Loucy (cell line): ENCODE results near the gene GID8.

Source experiments
- H2AFZ ChIP-seq: fragments of 200-600 bp; sonication (generic); 2 replicates; pipeline ENCODE4 v1.6.0; 2016; ENCODE audit warnings: antibody characterized with exemption, mild to moderate bottlenecking, low read length, moderate library complexity
- H3F3A ChIP-seq: fragments of 200-600 bp; 2 replicates; pipeline ENCODE4 v1.6.0; 2016; ENCODE audit warnings: antibody characterized with exemption, low read depth, mild to moderate bottlenecking
- H3K27me3 ChIP-seq: fragments of 200-600 bp; sonication (generic); 2 replicates; pipeline ENCODE4 v1.6.1; 2014; ENCODE audit warnings: low read length, mild to moderate bottlenecking; ENCODE audit not compliant: insufficient read depth, poor library complexity, severe bottlenecking
- H3K36me3 ChIP-seq: fragments of 200-600 bp; sonication (generic); 2 replicates; pipeline ENCODE4 v1.6.1; 2016; ENCODE audit warnings: low read length; ENCODE audit not compliant: insufficient read depth
- H3K4me1 ChIP-seq: fragments of 200-600 bp; sonication (generic); 2 replicates; pipeline ENCODE4 v1.5.1; 2014; ENCODE audit warnings: low read length, mild to moderate bottlenecking; ENCODE audit not compliant: insufficient read depth, poor library complexity, severe bottlenecking
- H3K4me2 ChIP-seq: fragments of 200-600 bp; sonication (generic); 2 replicates; pipeline ENCODE4 v1.6.0; 2014; ENCODE audit warnings: antibody characterized with exemption, low read length, low read depth, mild to moderate bottlenecking; ENCODE audit not compliant: poor library complexity, severe bottlenecking
- H3K4me3 ChIP-seq: fragments of 200-600 bp; sonication (generic); 2 replicates; pipeline ENCODE4 v1.5.1; 2014; ENCODE audit warnings: low read length, mild to moderate bottlenecking, mixed read lengths; ENCODE audit not compliant: poor library complexity, severe bottlenecking
- H3K79me2 ChIP-seq: fragments of 200-600 bp; sonication (generic); 2 replicates; pipeline ENCODE4 v1.6.1; 2014; ENCODE audit warnings: low read length; ENCODE audit not compliant: insufficient read depth
- H3K9ac ChIP-seq: fragments of 200-600 bp; sonication (generic); 2 replicates; pipeline ENCODE4 v1.6.0; 2014; ENCODE audit warnings: mild to moderate bottlenecking, low read depth, low read length, moderate library complexity; ENCODE audit not compliant: poor library complexity, severe bottlenecking
- H3K9me2 ChIP-seq: fragments of 200-600 bp; sonication (generic); replicated peaks from 2 replicates; pipeline ENCODE4 v1.6.1; 2016; ENCODE audit warnings: low read depth, low read length, mixed read lengths
- H3K9me3 ChIP-seq: fragments of 200-600 bp; sonication (generic); 2 replicates; pipeline ENCODE4 v1.6.1; 2014; ENCODE audit warnings: mild to moderate bottlenecking, antibody characterized with exemption, low read length, low read depth; ENCODE audit not compliant: insufficient read depth
- H4K20me1 ChIP-seq: fragments of 200-600 bp; sonication (generic); 2 replicates; pipeline ENCODE4 v1.6.0; 2014; ENCODE audit warnings: antibody characterized with exemption, low read length, mild to moderate bottlenecking; ENCODE audit not compliant: insufficient read depth, poor library complexity, severe bottlenecking
- CTCF ChIP-seq: fragments of 200-600 bp; sonication (generic); conservative IDR thresholded peaks from 2 replicates; pipeline ENCODE4 v1.5.1; 2014; ENCODE audit warnings: mild to moderate bottlenecking, antibody characterized with exemption, low read length
- EZH2phosphoT487 ChIP-seq: fragments of 200-600 bp; IDR thresholded peaks from 2 replicates; pipeline ENCODE4 v1.6.1; 2018; ENCODE audit warnings: antibody characterized with exemption, mild to moderate bottlenecking, moderate library complexity, borderline replicate concordance

Gene GID8

GRCh38 chr20:62891111-62891510 lies 46.8 kb upstream of the GID8 start:
- Histone ChIP-seq H3F3A (no peaks in the 10 kb centered on the region), H2AFZ (no peak overlapping the region), H3K4me2 (no peak overlapping the region), H3K79me2 (no peaks in the 10 kb centered on the region), H3K9ac (no peak overlapping the region), H3K4me1 (no peaks in the 10 kb centered on the region), H3K36me3 (peaks cover 80% of the 10 kb centered on the region; the same call in 1 of the 2 replicates), H4K20me1 (no peaks in the 10 kb centered on the region), H3K27me3 (no peaks in the 10 kb centered on the region), H3K4me3 (no peak overlapping the region), H3K9me3 (no peaks in the 10 kb centered on the region), H3K9me2 (no peaks in the 10 kb centered on the region)
- no peak for TF ChIP-seq CTCF
- TF ChIP-seq EZH2phosphoT487: no peak

- H3K36me3 ChIP-seq: peaks cover 84% of the 10 kb centered on the region; the same call in 1 of the 2 replicates
- H3F3A ChIP-seq: no peaks in the 10 kb centered on the region
- no peak overlapping the region for H3K9ac ChIP-seq
- no peaks in the 10 kb centered on the region for H3K9me3 ChIP-seq
- H4K20me1 ChIP-seq: no peaks in the 10 kb centered on the region
- H3K79me2 ChIP-seq: no peaks in the 10 kb centered on the region
- TF ChIP-seq EZH2phosphoT487 (no peak), CTCF (no peak)
- H3K4me2 ChIP-seq: no peak overlapping the region
- H2AFZ ChIP-seq: no peak overlapping the region
- no peak overlapping the region for H3K4me3 ChIP-seq
- H3K4me1 ChIP-seq: no peaks in the 10 kb centered on the region
- H3K9me2 ChIP-seq: no peaks in the 10 kb centered on the region
- no peaks in the 10 kb centered on the region for H3K27me3 ChIP-seq
Observed at GRCh38 chr20:62892348-62893304, 45.3 kb upstream of the GID8 start.

GRCh38 chr20:62893700-62894099 lies 44.2 kb upstream of the GID8 start:
- no peaks in the 10 kb centered on the region for H3K27me3 ChIP-seq
- H3K79me2 ChIP-seq: no peaks in the 10 kb centered on the region
- H3K4me3 ChIP-seq: no peak overlapping the region
- no peak overlapping the region for H2AFZ ChIP-seq
- no peaks in the 10 kb centered on the region for H3F3A ChIP-seq
- H4K20me1 ChIP-seq: no peaks in the 10 kb centered on the region
- no peak overlapping the region for H3K4me2 ChIP-seq
- H3K9me2 ChIP-seq: no peaks in the 10 kb centered on the region
- peaks cover 74% of the 10 kb centered on the region; the same call in 1 of the 2 replicates for H3K36me3 ChIP-seq
- TF ChIP-seq CTCF (peak; percentile 18; the same call in 1 of the 2 replicates), EZH2phosphoT487 (no peak)
- H3K9me3 ChIP-seq: no peaks in the 10 kb centered on the region
- H3K4me1 ChIP-seq: no peaks in the 10 kb centered on the region
- no peak overlapping the region for H3K9ac ChIP-seq
